ENCODE measurements around the gene PCDHA11.
"Not testable (repeated sequence)": the region's sequence is repeated elsewhere in the genome, so short reads cannot be mapped to it uniquely, and the experiment has no call there.

The PCDHA11 gene

DNA sequence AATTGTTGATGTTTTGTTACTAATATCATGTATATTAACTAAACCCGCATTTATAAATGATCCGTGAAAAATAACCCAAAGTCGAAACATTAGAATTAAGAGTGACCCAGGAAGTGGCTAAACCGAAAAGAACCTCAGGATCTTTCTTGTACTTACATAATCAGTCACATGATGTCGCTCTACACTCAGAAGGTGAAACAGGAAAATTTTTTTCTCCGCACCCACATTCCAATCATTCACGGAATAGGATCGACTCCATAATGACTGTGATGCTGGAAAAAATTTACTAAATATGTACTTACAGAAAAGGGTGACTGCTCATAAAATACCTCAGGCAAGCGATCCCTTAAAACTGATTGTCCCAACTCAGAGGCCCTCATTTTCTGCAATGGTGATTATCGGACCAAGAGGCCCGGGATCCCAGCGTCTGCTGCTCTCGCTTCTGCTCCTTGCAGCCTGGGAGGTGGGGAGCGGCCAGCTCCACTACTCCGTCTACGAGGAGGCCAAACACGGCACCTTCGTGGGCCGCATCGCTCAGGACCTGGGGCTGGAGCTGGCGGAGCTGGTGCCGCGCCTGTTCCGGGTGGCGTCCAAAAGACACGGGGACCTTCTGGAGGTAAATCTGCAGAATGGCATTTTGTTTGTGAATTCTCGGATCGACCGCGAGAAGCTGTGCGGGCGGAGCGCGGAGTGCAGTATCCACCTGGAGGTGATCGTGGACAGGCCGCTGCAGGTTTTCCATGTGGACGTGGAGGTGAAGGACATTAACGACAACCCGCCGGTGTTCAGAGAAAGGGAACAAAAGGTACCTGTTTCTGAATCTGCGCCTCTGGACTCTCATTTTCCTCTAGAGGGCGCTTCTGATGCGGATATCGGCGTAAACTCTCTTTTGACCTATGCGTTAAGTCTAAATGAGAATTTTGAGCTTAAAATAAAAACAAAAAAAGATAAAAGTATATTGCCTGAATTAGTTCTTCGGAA lies 6.6 kb downstream of the PCDHA11 start, which contains the start of gene PCDHA12:
TSS of gene PCDHA12 (plus strand) at position 224 of the 981 bp plus-strand sequence. CDS start at position 389, 165 bp downstream.
- peak within 1 kb of the TSS; percentile 70 for H3K27ac ChIP-seq
- TF ChIP-seq, protein P1, sequence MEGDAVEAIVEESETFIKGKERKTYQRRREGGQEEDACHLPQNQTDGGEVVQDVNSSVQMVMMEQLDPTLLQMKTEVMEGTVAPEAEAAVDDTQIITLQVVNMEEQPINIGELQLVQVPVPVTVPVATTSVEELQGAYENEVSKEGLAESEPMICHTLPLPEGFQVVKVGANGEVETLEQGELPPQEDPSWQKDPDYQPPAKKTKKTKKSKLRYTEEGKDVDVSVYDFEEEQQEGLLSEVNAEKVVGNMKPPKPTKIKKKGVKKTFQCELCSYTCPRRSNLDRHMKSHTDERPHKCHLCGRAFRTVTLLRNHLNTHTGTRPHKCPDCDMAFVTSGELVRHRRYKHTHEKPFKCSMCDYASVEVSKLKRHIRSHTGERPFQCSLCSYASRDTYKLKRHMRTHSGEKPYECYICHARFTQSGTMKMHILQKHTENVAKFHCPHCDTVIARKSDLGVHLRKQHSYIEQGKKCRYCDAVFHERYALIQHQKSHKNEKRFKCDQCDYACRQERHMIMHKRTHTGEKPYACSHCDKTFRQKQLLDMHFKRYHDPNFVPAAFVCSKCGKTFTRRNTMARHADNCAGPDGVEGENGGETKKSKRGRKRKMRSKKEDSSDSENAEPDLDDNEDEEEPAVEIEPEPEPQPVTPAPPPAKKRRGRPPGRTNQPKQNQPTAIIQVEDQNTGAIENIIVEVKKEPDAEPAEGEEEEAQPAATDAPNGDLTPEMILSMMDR (conservative IDR thresholded peaks at IDR 0.05) = peak; percentile 60

DNA sequence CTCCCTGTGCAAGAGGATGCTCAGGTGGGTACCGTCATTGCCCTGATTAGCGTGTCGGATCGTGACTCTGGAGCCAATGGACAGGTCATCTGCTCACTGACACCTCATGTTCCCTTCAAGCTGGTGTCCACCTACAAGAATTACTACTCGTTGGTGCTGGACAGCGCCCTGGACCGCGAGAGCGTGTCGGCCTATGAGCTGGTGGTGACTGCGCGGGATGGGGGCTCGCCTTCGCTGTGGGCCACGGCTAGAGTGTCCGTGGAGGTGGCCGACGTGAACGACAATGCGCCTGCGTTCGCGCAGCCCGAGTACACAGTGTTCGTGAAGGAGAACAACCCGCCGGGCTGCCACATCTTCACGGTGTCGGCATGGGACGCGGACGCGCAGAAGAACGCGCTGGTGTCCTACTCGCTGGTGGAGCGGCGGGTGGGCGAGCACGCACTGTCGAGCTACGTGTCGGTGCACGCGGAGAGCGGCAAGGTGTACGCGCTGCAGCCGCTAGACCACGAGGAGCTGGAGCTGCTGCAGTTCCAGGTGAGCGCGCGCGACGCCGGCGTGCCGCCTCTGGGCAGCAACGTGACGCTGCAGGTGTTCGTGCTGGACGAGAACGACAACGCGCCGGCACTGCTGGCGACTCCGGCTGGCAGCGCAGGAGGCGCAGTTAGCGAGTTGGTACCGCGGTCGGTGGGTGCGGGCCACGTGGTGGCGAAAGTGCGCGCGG lies 7.9 kb downstream of the PCDHA11 start:
- H3K27ac ChIP-seq = not testable (repeated sequence)

DNA sequence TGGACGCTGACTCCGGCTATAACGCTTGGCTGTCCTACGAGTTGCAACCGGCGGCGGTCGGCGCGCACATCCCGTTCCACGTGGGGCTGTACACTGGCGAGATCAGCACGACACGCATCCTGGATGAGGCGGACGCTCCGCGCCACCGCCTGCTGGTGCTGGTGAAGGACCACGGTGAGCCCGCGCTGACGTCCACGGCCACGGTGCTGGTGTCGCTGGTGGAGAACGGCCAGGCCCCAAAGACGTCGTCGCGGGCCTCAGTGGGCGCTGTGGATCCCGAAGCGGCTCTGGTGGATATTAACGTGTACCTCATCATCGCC lies 8.5 kb downstream of the PCDHA11 start:
- no peak overlapping the region for H3K27ac ChIP-seq
- TF ChIP-seq, protein P1 (conservative IDR thresholded peaks at IDR 0.05) = no peak

DNA sequence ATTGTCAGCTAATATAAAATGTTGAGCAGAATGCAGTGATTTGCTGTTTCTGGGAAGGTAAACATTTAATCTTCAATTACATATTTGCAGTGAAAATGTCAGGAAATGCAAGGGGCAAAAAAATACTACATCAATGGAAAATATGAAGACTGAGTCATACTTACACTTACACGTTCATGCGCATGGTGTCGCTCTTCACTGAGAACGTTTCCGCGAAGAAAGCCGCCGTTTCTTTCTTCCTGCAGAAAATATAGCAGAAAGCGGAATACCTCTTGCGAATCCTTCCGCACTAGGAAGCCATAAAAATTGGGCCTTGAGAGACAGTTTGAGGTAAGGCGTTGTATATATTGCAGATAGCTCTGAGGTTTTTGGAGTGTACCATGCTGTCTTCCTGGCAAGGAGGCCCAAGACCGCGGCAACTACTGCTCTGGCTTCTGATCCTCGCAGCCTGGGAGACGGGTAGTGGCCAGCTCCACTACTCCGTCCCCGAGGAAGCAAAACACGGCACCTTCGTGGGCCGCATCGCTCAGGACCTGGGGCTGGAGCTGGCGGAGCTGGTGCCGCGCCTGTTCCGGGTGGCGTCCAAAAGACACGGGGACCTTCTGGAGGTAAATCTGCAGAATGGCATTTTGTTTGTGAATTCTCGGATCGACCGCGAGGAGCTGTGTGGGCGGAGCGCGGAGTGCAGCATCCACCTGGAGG lies 13.3 kb downstream of the PCDHA11 start, which contains the start of gene PCDHA13:
TSS of gene PCDHA13 (plus strand) at position 236 of the 702 bp plus-strand sequence. CDS start at position 381, 145 bp downstream.
- H3K27ac ChIP-seq = peak within 1 kb of the TSS; percentile 64
- TF ChIP-seq, protein P1 (conservative IDR thresholded peaks at IDR 0.05) = peak; percentile 15; the same call in 1 of the 2 replicates

DNA sequence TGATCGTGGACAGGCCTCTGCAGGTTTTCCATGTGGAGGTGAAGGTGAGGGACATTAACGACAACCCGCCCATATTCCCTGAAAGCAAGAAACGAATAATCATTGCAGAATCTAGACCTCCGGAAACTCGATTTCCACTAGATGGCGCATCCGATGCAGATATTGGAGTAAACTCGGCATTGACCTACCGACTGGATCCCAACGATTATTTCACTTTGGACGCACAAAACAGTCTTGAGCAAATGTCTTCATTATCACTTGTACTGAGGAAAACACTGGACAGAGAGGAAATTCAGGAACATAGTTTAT lies 13.8 kb downstream of the PCDHA11 start:
- TF ChIP-seq, protein P1 (conservative IDR thresholded peaks at IDR 0.05) = peak; percentile 68
- H3K27ac ChIP-seq = peak overlapping the region; percentile 64

DNA sequence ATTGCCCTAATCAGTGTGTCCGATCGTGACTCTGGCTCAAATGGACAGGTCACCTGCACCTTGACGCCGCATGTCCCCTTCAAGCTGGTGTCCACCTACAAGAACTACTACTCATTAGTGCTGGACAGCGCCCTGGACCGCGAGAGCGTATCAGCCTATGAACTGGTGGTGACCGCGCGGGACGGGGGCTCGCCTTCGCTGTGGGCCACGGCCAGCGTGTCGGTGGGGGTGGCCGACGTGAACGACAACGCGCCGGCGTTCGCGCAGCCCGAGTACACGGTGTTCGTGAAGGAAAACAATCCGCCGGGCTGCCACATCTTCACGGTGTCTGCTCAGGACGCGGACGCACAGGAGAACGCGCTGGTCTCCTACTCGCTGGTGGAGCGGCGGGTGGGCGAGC lies 14.6 kb downstream of the PCDHA11 start:
- TF ChIP-seq, protein P1 (conservative IDR thresholded peaks at IDR 0.05) = no peak
- H3K27ac ChIP-seq = no peak overlapping the region

DNA sequence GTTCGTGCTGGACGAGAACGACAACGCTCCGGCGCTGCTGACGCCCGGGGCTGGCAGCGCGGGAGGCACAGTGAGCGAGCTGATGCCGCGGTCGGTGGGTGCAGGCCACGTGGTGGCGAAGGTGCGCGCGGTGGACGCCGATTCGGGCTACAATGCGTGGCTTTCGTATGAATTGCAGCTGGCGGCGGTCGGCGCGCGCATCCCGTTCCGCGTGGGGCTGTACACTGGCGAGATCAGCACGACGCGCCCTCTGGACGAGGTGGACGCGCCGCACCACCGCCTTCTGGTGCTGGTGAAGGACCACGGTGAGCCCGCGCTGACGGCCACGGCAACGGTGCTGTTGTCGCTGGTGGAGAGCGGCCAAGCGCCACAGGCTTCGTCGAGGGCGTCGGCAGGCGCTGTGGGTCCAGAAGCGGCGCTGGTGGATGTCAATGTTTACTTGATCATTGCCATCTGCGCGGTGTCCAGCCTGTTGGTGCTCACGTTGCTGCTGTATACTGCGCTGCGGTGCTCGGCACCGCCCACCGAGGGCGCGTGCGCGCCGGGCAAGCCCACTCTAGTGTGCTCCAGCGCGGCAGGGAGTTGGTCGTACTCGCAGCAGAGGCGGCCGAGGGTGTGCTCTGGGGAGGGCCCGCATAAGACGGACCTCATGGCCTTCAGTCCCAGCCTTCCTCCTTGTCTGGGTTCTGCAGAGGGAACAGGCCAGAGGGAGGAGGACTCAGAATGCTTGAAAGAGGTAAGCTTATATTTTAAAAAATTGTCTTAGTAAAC lies 15.4 kb downstream of the PCDHA11 start:
- TF ChIP-seq, protein P1 (conservative IDR thresholded peaks at IDR 0.05) = no peak
- no peak overlapping the region for H3K27ac ChIP-seq
